ENCODE results near the gene RELT.
"Not testable (repeated sequence)": the region's sequence is repeated elsewhere in the genome, so short reads cannot be mapped to it uniquely, and the experiment has no call there.

RELT gene

DNA sequence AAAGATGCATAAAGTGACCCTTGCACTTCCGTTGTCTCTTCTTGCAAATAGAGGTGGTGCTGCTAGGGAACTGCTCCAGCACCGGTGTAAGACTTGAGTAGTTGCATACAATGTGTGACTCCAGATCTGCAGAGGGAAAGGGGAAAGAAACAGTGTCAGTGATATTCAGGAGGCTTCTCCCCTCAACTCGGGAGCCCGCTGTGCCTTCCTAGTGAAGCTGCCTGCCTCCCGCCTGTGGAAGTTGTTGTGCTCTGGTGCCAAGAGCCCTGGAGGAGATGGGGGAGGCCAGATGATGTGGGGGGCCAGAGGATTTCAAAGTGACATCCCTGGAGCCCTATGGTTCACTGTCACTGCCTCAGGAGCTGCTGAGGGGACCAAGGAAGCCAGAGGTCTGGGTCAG, 30.4 kb downstream of the RELT start:
- no peak for DNase-seq

DNA sequence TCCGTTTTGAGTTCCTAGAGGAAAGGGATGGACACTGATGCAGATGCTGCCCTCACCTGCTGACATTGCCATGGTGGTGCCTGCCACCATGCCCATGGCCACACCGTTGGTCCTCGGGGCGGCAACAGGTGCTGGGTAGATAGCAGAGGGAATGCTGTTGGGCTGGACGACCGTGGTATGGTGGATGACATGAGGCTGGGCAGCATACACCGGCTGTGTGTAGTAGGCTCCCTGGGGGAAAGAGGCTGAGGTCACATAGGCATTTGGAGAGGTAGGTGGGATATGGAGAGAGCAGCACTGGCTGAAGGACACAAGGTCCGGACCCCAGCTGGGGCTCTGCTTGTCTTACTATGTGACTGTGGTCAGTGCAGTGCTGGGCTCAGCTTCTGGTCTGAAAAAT, 33.2 kb downstream of the RELT start:
- no peak for DNase-seq

- DNase-seq, result no peak
Observed at GRCh38 chr11:73410627-73411026, 34.4 kb downstream of the RELT start.

GRCh38 chr11:73411031-73411430, 34.8 kb downstream of the RELT start:
- no peak for DNase-seq

DNA sequence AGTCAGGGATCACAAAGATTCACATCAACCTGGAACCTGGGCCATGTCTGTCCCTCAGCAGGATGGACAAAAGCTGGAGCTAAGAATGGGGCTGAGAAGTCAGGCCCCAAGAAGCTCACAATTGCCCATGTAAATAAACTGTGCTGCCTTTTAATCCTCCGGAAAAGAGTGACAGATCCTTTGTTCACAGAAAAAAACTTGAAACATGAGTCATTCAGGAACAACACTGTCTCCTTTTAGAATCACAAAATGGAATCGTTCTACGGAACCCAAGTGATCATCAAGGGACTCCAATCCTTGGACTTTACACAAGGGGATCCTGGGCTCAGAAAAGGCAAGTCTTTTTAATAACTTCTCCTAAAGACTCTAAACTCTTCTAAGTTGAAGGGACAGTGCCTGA, 36.1 kb downstream of the RELT start:
- DNase-seq, result no peak

DNA sequence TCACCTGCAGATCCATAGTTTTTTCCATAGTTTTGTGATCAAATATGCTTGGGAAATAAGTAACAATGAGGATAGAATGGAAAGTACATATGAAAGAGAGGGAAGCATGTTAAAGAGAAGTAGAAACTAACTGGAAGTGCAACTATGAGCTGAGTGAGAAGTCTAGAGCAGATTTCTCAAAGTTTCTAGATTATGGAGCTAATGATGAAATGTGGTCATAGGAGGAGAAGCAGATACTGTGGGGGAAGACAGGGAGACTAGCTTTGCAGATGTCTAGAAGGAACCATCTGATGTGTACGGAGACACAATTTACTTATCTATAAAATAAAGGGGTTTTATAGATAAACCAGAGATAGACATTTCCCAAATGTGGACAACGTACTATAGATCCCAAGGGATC, 37.1 kb downstream of the RELT start:
- no peak for DNase-seq

- peak; percentile 66 for DNase-seq
Observed at GRCh38 chr11:73414977-73415651, 38.9 kb downstream of the RELT start.

GRCh38 chr11:73415854-73416615, 39.8 kb downstream of the RELT start:
- DNase-seq, result no peak

DNA sequence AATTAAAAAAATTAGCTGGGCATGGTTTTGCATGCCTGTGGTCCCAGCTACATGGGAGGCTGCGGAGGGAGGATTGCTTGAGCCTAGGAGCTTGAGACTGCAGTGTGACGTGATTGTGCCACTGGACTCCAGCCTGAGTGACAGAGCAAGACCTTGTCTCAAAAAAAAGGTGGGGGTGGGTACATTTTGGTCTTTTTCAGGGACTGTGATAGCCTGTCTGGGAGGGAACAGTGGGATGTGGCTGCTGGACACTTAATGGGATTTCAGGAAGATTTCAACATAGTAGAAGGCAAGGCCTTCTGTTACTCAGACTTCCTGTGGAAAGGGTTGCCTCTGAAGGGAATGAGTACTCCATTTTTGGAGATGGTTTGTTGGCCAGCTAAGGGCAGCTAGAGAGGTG, 40.6 kb downstream of the RELT start:
- DNase-seq, result no peak

GRCh38 chr11:73420136-73420535, 43.9 kb downstream of the RELT start:
- no peak for DNase-seq

DNA sequence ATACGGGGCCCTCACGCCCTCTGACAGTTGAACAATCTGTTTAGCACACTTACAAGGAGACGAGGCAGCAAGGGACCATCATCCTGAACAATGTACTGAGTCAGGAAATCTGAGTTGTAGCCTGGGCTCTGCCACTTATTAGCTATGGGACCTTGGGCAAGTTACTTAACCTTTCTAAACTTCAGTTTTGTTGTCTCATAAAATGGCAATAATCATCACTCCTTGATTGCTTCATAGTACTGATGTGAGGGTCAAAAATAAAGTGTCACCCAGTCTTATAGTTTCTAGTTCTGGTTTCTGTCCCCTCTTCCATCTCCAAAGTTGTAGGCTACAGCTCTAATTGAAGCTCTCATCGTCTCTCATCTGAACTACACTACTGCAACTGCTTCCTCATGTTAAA, 46.7 kb downstream of the RELT start:
- no peak for DNase-seq

DNA sequence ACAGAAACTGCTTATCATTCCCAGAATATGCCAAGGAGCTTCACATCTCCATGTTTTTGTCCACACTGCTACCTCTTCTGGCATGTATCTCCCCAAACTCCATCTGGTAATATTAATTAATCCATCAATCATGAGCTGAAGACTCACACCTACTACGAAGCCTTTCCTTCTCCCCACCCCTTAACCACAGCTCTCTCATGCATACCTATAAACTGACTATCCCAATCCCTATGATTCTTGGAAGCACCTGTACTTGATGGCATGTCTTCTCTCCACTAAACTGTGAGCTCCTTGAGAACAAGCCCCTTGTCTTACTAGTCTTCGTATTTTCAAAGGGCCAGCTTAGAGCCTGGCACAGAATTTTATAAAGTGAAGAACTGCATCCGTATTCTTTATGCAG, 47.3 kb downstream of the RELT start:
- no peak for DNase-seq

DNA sequence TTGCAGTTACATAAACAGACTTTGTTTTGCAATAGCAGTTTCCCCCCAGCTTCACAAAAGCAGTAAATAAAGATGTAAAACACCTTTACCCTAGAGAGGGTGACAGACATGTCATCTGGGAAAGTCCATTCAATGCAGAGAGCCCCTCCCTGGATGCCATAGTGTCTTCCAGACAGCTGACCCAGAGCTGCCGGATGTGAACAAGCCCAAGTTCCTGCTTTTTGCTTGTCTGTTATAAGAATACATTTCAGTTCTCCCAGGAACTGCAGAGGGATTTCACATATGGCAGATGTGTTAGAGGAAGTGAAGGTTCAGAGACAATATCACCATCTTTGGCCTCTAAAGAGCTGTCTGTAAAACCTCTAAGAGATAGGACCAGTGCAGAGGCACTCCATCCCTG, 48.9 kb downstream of the RELT start:
- no peak for DNase-seq

- DNase-seq, result no peak
Observed at GRCh38 chr11:73426219-73426850, 50.1 kb downstream of the RELT start.

DNA sequence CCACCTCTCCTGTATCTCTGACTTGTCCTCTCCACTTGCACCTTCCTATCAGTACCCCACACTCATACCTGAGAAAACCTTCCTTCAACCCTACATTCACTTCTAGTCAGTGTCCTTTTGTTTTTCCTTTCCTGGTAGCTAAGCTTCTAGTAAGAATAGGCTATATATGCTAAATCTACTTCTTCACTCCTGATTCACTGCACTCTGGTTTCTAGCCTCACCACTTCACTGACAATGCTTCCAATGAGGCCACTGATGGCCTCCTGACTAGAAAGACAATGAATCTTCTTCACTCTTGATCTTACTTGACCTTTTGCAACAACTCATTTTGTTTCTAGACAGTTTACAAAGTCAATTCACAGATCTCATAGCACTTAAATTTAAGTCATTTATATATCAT, 52.0 kb downstream of the RELT start:
- no peak for DNase-seq

GRCh38 chr11:73428699-73429098, 52.5 kb downstream of the RELT start:
- no peak for DNase-seq

DNA sequence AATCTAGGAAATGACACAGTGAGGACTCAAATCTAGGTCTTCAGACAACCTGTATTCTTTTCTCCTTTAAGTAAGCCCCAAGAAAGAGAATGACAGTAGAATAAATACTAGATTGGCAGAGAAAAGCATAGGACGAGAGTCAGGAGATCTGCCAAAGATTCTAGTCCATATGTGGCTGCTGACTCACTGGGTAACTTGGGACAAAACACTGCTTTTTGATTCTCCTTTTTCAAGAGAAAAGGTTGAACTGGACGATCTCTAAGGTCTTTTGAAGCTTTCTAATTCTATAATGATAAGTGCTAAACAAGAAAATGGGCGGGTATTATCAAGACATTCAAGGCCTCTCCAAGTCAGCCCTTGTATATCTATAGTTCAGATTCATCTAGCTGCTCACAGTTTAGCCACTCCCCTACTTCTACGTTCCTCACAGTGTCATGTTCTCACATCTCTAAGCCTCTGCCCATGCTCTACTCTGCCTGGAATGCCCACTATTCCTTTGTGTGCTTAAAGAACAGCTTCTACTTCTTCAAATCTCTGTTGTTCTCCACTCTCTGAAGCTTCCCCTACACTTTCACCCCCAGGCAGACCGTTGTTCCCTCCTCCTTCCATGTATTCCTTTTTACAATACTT, 53.0 kb downstream of the RELT start:
- peak; percentile 18 for DNase-seq

- no peak for DNase-seq
Observed at GRCh38 chr11:73430326-73430725, 54.1 kb downstream of the RELT start.

GRCh38 chr11:73431396-73431795, 55.2 kb downstream of the RELT start:
- DNase-seq, result no peak

- DNase-seq, result not testable (repeated sequence)
Observed at GRCh38 chr11:73436859-73437258, 60.7 kb downstream of the RELT start.

DNA sequence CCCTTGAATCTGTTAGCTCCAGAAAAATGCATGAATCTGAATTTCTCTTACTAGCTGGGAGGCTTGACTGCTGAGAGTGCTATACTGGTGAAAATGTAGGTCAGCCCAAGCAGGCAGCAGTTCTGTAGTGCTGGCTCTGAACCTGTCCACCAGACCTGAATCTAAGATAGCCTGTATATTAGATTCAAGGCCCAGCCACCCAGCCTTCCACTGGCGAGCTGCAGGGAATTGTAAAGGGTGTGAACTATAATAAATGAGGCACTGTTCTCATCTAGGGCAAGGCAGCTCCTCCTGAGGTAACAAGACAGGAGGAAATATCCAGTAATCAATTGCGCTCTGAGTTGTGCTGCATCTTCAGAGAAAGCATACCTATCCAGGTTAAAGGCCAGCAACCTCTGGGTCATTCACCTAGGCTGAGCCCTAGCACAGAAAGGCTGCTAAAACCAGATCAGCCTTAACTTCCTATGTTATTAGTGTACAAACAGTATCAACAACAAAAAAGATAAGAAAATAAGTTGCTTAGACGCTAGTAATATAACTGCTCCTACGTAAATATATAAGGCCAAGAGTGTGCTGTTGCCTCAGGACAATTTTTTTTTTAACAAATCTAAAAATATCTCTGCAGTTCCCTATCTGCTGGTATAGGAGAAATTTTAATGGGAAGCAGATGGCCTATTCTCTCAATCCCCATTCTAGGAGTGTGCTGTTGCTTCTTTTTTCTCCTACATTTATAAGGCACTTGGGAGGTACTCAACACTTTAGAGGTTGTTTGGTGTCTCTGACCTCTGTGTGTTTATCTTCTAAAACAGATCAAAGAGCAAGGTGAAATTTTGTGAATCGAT, 63.0 kb downstream of the RELT start:
- no peak for DNase-seq

GRCh38 chr11:73445980-73446379, 69.8 kb downstream of the RELT start:
- DNase-seq, result no peak

GRCh38 chr11:73446766-73447165, 70.6 kb downstream of the RELT start:
- DNase-seq, result no peak

All from hematopoietic multipotent progenitor cell treated with erythropoietin and hydrocortisone succinate and interleukin-3 and kit ligand, for 4 days (in vitro differentiated cells).